ENCODE results near the gene TFEB. TPM values are rescaled to one million over a fixed set of nuclear protein-coding genes. Genes with fewer than 3 reads are reported as not detected.

The TFEB gene
- total RNA-seq, 1 experiment from 2014 or later, result 6.6 TPM

- no TSS peak for BruUV-seq (replicated peaks)
- intact Hi-C loops (cut with micrococcal nuclease; ENCODE audit: unreplicated experiment), result no loop called here
- CTCF ChIA-PET, result no interaction called here
- DNase-seq, result no peak
- peaks cover 28% of the 10 kb centered on the region for H3K36me3 Mint-ChIP-seq (ENCODE audit: insufficient read depth, unreplicated experiment)
- H3K9me3 Mint-ChIP-seq (ENCODE audit: low read depth, unreplicated experiment), result no peaks in the 10 kb centered on the region
- TF ChIP-seq CTCF (IDR thresholded peaks at IDR 0.05; ENCODE audit: unreplicated experiment), result no peak
- H3K4me1 Mint-ChIP-seq (ENCODE audit: low read depth, unreplicated experiment), result peaks cover 29% of the 10 kb centered on the region
- no peaks in the 10 kb centered on the region for H3K27me3 Mint-ChIP-seq (ENCODE audit: unreplicated experiment)
- H3K4me3 Mint-ChIP-seq (ENCODE audit: low read depth, unreplicated experiment), result peak within 1 kb of the TSS; percentile 62
- peak within 1 kb of the TSS; percentile 60 for H3K27ac Mint-ChIP-seq (ENCODE audit: unreplicated experiment)
Measured at GRCh38 chr6:41638002-41638934, 97.1 kb downstream of the TFEB start, which contains the start of gene MDFI. TSS of gene MDFI (plus strand) at chr6:41638468. CDS start at chr6:41638750, 282 bp downstream.

- Mint-ChIP-seq H3K36me3 (ENCODE audit: insufficient read depth, unreplicated experiment) (peaks cover 28% of the 10 kb centered on the region), H3K4me1 (ENCODE audit: low read depth, unreplicated experiment) (peaks cover 29% of the 10 kb centered on the region), H3K4me3 (ENCODE audit: low read depth, unreplicated experiment) (peak overlapping the region; percentile 62), H3K9me3 (ENCODE audit: low read depth, unreplicated experiment) (no peaks in the 10 kb centered on the region), H3K27ac (ENCODE audit: unreplicated experiment) (peak overlapping the region; percentile 60), H3K27me3 (ENCODE audit: unreplicated experiment) (peaks cover 3% of the 10 kb centered on the region)
- CTCF ChIA-PET, result interaction anchor here (0.8 to 1.1 kb wide), 3 partner anchors 45 to 270 kb away, joined by 3 to 4 read pairs (median 3); partner anchors contain the start of gene TOMM6
- DNase-seq, result peak; percentile 63
- TSS peak; percentile 43 for BruUV-seq (replicated peaks)
- TF ChIP-seq CTCF (IDR thresholded peaks at IDR 0.05; ENCODE audit: unreplicated experiment), result no peak
- intact Hi-C loops (cut with micrococcal nuclease; ENCODE audit: unreplicated experiment), result no loop called here
Measured at GRCh38 chr6:41637194-41638001, 98.0 kb downstream of the TFEB start.

- CTCF ChIA-PET, result interaction anchor here (0.8 to 1.1 kb wide), 3 partner anchors 45 to 269 kb away, joined by 3 to 4 read pairs (median 3); partner anchors contain the start of gene TOMM6
- H3K27ac Mint-ChIP-seq (ENCODE audit: unreplicated experiment), result peak overlapping the region; percentile 54
- intact Hi-C loops (cut with micrococcal nuclease; ENCODE audit: unreplicated experiment), result no loop called here
- H3K4me1 Mint-ChIP-seq (ENCODE audit: low read depth, unreplicated experiment), result peaks cover 29% of the 10 kb centered on the region
- no peak for TF ChIP-seq CTCF (IDR thresholded peaks at IDR 0.05; ENCODE audit: unreplicated experiment)
- peak; percentile 93 for DNase-seq
- H3K36me3 Mint-ChIP-seq (ENCODE audit: insufficient read depth, unreplicated experiment), result peaks cover 28% of the 10 kb centered on the region
- H3K27me3 Mint-ChIP-seq (ENCODE audit: unreplicated experiment), result peaks cover 9% of the 10 kb centered on the region
- BruUV-seq (replicated peaks), result no TSS peak
- peak overlapping the region; percentile 62 for H3K4me3 Mint-ChIP-seq (ENCODE audit: low read depth, unreplicated experiment)
- no peaks in the 10 kb centered on the region for H3K9me3 Mint-ChIP-seq (ENCODE audit: low read depth, unreplicated experiment)
Measured at GRCh38 chr6:41636833-41637193, 98.6 kb downstream of the TFEB start.

GRCh38 chr6:41635365-41635764 lies 100.0 kb downstream of the TFEB start:
- peaks cover 29% of the 10 kb centered on the region for H3K4me1 Mint-ChIP-seq (ENCODE audit: low read depth, unreplicated experiment)
- no TSS peak for BruUV-seq (replicated peaks)
- no peak overlapping the region for H3K4me3 Mint-ChIP-seq (ENCODE audit: low read depth, unreplicated experiment)
- intact Hi-C loops (cut with micrococcal nuclease; ENCODE audit: unreplicated experiment), result no loop called here
- peaks cover 24% of the 10 kb centered on the region for H3K27me3 Mint-ChIP-seq (ENCODE audit: unreplicated experiment)
- H3K36me3 Mint-ChIP-seq (ENCODE audit: insufficient read depth, unreplicated experiment), result peaks cover 28% of the 10 kb centered on the region
- H3K9me3 Mint-ChIP-seq (ENCODE audit: low read depth, unreplicated experiment), result no peaks in the 10 kb centered on the region
- CTCF ChIA-PET, result no interaction called here
- no peak for TF ChIP-seq CTCF (IDR thresholded peaks at IDR 0.05; ENCODE audit: unreplicated experiment)
- H3K27ac Mint-ChIP-seq (ENCODE audit: unreplicated experiment), result no peak overlapping the region
- no peak for DNase-seq
